Vagina (tissue), 2 donors: Measurements from ENCODE around the gene EIF1AX. TPM values are rescaled to one million over a fixed set of nuclear protein-coding genes. Genes with fewer than 3 reads are reported as not detected.
A peak's percentile ranks its signal among the peaks of the same experiment; 100 is the strongest.

Experiments used
- DNase-seq, 2 donors: peaks; one replicate each; pipeline ENCODE4 v3.0.0-alpha.2; 2017; ENCODE audit errors: extremely low spot score in 2 of 2
- H3K27ac ChIP-seq: fragments of 200-600 bp; sonication (generic); one replicate; pipeline ENCODE4 v1.5.1; 2019
- H3K27me3 ChIP-seq: fragments of 200-600 bp; sonication (generic); one replicate; pipeline ENCODE4 v1.5.1; 2019
- H3K36me3 ChIP-seq, 2 donors: fragments of 200-600 bp; sonication (generic); one replicate each; pipeline ENCODE4 v1.5.1; 2017 to 2019
- H3K4me1 ChIP-seq: fragments of 200-600 bp; sonication (generic); one replicate; pipeline ENCODE4 v1.5.1; 2019
- H3K4me3 ChIP-seq, 2 donors: fragments of 200-600 bp; sonication (generic); 1 replicate in 1 of 2; 2 replicates in 1 of 2; pipeline ENCODE4 v1.5.1; 2016 to 2019
- H3K9me3 ChIP-seq: fragments of 200-600 bp; sonication (generic); one replicate; pipeline ENCODE4 v1.5.1; 2019
- CTCF ChIP-seq, 3 experiments: fragments of 450-650 bp in 2 of 3; fragments of 200-600 bp in 1 of 3; sonication (generic) in 1 of 3; IDR thresholded peaks; one replicate each; pipeline ENCODE4 v1.5.1; 2017 to 2019; ENCODE audit warnings: antibody characterized with exemption in 3 of 3, mild to moderate bottlenecking in 2 of 3, moderate library complexity in 2 of 3
- POLR2A ChIP-seq, 2 donors: fragments of 450-650 bp; IDR thresholded peaks; one replicate each; pipeline ENCODE4 v1.6.1; 2017; ENCODE audit warnings: antibody characterized with exemption in 2 of 2, mild to moderate bottlenecking in 2 of 2, moderate library complexity in 2 of 2
- POLR2AphosphoS5 ChIP-seq, 2 donors: sonication (generic); formaldehyde crosslinking; IDR thresholded peaks; one replicate each; pipeline ENCODE4 v1.9.0; 2017; ENCODE audit warnings: antibody characterized with exemption in 2 of 2, mild to moderate bottlenecking in 2 of 2, low read depth in 1 of 2; ENCODE audit not compliant: insufficient read depth in 1 of 2
- intact Hi-C: fragments of 100-400 bp; cut with DNase I; formaldehyde crosslinking; loops from one replicate; pipeline ENCODE4 v1.15.1; 2023
- total RNA-seq: library from RNA; depleted of rRNA; stranded (reverse); fragments of >200 nt; gene quantifications from one replicate; pipeline ENCODE4 v1.2.3, GENCODE V29; 2016

The EIF1AX gene
- total RNA-seq, result 47.6 TPM

- Histone ChIP-seq H3K27me3 (no peaks in the 10 kb centered on the region), H3K27ac (peak within 1 kb of the TSS; percentile 92), H3K4me3 (peak within 1 kb of the TSS; percentile 59 to 95), H3K4me1 (peaks cover 35% of the 10 kb centered on the region), H3K36me3 (peaks cover 0 to 13% of the 10 kb centered on the region in 2 donors), H3K9me3 (no peaks in the 10 kb centered on the region)
- peak; percentile 99 to 100 for DNase-seq
- TF ChIP-seq POLR2A (IDR thresholded peaks at IDR 0.05), result peak in 1 of 2 donors; percentile 90
- peak; percentile 93 to 99 for TF ChIP-seq POLR2AphosphoS5 (IDR thresholded peaks at IDR 0.05; ENCODE audit: insufficient read depth in 1 of 2, low read depth in 1 of 2)
- no peak for TF ChIP-seq CTCF (IDR thresholded peaks at IDR 0.05)
- intact Hi-C loops, result loop anchor here (5.0 kb wide), 1 partner anchor 126 kb away; the partner anchor contains the start of gene RPS6KA3
Observed at GRCh38 chrX:20141281-20142220, at the start of gene EIF1AX. Gene EIF1AX, minus strand, starts transcription at chrX:20141838. Its CDS starts 198 bp downstream, at chrX:20141640.

- H3K4me1 ChIP-seq, result no peaks in the 10 kb centered on the region
- TF ChIP-seq POLR2AphosphoS5 (IDR thresholded peaks at IDR 0.05; ENCODE audit: insufficient read depth in 1 of 2, low read depth in 1 of 2) (no peak), POLR2A (IDR thresholded peaks at IDR 0.05) (no peak)
- no peaks in the 10 kb centered on the region for H3K36me3 ChIP-seq
- DNase-seq, result no peak
- H3K9me3 ChIP-seq, result no peaks in the 10 kb centered on the region
- H3K27me3 ChIP-seq, result no peaks in the 10 kb centered on the region
- intact Hi-C loops, result no loop called here
- H3K27ac ChIP-seq, result no peak overlapping the region
- H3K4me3 ChIP-seq, result no peak overlapping the region
Observed at GRCh38 chrX:20189171-20189570, 47.5 kb upstream of the EIF1AX start.

DNA sequence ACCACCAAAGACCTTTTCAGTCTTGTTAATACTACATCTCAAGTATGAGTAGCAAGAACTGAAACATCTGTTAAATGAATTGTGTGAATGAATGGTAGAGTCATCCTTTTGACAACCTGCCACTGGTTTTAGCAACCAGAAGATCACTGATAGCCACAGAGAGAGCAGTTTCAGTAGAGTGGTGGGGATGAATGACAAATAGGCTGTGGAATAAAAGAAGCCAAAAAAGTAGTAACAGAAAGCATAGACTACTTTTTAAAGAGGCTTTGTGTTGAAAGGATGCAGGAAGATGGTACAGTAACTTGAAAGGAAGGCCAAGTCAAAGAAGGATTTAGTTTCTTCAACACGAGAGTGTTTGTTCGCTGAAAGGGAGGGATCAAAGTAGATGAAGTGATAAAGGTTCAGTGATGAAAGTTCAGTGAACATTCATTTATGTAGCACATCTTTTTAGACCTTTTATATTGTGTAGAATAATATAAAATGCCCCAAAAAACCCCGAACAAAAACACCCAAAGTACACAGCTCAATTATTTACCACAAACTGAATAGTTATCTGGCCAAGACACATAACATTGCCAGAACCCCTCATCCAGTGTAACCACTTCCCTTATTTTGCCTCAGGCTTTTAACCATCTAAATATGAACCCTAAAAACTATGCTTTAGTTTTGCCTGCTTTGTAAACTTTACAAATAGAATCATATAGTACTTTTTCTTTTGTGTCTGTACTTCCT is 40.1 kb upstream of the EIF1AX start:
- DNase-seq, result no peak
- H3K4me1 ChIP-seq, result no peaks in the 10 kb centered on the region
- H3K27me3 ChIP-seq, result no peaks in the 10 kb centered on the region
- no peak overlapping the region for H3K27ac ChIP-seq
- TF ChIP-seq POLR2AphosphoS5 (IDR thresholded peaks at IDR 0.05; ENCODE audit: insufficient read depth in 1 of 2, low read depth in 1 of 2) (no peak), POLR2A (IDR thresholded peaks at IDR 0.05) (no peak), CTCF (IDR thresholded peaks at IDR 0.05) (no peak)
- H3K4me3 ChIP-seq, result no peak overlapping the region
- no peaks in the 10 kb centered on the region for H3K9me3 ChIP-seq
- H3K36me3 ChIP-seq, result no peaks in the 10 kb centered on the region
- intact Hi-C loops, result no loop called here

GRCh38 chrX:20177093-20177492 is 35.5 kb upstream of the EIF1AX start:
- TF ChIP-seq POLR2AphosphoS5 (IDR thresholded peaks at IDR 0.05; ENCODE audit: insufficient read depth in 1 of 2, low read depth in 1 of 2), result no peak
- H3K27me3 ChIP-seq, result no peaks in the 10 kb centered on the region
- DNase-seq, result no peak
- peaks cover 0 to 6% of the 10 kb centered on the region in 2 donors for H3K36me3 ChIP-seq
- H3K9me3 ChIP-seq, result no peaks in the 10 kb centered on the region
- no peak overlapping the region for H3K4me3 ChIP-seq
- intact Hi-C loops, result no loop called here
- no peaks in the 10 kb centered on the region for H3K4me1 ChIP-seq
- H3K27ac ChIP-seq, result no peak overlapping the region

GRCh38 chrX:20173856-20174255 is 32.2 kb upstream of the EIF1AX start:
- Histone ChIP-seq H3K4me1 (no peaks in the 10 kb centered on the region), H3K9me3 (no peaks in the 10 kb centered on the region), H3K4me3 (no peak overlapping the region), H3K27me3 (no peaks in the 10 kb centered on the region), H3K36me3 (peaks cover 0 to 6% of the 10 kb centered on the region in 2 donors), H3K27ac (no peak overlapping the region)
- intact Hi-C loops, result no loop called here
- no peak for DNase-seq
- TF ChIP-seq POLR2AphosphoS5 (IDR thresholded peaks at IDR 0.05; ENCODE audit: insufficient read depth in 1 of 2, low read depth in 1 of 2) (no peak), CTCF (IDR thresholded peaks at IDR 0.05) (no peak), POLR2A (IDR thresholded peaks at IDR 0.05) (no peak)
